Activated gamma-delta T cell treated with anti-CD3 and anti-CD28 coated beads, Interleukin-2, amount 50 U/mL, for 16 hours (primary cell): Measurements from ENCODE around the gene GRIA4.
"Not testable (repeated sequence)": the region's sequence is repeated elsewhere in the genome, so short reads cannot be mapped to it uniquely, and the experiment has no call there.

Experiments used
- DNase-seq: peaks from one replicate; pipeline ENCODE4 v3.0.0-alpha.2; 2020; ENCODE audit warnings: low read depth

GRIA4 gene

DNA sequence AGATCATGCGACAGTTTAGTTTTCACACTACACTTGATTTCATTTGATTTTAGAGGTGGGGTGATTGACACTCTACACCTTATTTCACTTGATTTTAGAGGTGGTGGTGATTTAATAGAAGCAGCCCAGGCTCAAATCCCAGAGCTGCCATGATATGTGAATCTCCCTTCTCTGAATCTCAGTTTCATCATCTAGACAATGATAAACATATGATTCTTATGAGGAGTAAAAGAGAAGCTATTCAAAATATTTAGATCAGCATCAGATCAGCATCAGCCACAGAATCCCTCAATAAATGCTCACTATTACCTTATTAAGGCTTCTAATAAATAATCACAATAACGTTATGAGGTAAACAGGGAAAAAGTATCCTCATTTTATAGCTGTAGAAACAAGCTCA, 313.4 kb downstream of the GRIA4 start:
- no peak for DNase-seq

DNA sequence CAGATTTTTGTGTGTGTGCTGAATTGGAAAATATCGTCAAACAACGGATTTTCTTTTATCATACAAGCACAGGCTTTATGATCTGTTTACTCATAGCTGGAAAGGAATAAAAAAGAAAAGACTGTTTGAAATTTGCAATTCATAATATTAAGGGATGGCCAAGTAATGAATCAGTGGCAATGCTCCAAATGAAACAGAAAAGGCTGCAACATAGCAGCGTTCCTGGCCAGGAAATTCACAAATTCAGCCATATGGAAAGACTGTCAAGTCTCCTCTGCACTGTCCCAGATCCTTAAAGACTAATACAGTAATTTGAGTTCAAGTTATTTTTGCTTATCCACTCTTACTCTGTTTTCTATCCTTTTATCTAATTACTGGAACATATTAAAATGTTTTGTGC, 313.9 kb downstream of the GRIA4 start:
- no peak for DNase-seq

DNA sequence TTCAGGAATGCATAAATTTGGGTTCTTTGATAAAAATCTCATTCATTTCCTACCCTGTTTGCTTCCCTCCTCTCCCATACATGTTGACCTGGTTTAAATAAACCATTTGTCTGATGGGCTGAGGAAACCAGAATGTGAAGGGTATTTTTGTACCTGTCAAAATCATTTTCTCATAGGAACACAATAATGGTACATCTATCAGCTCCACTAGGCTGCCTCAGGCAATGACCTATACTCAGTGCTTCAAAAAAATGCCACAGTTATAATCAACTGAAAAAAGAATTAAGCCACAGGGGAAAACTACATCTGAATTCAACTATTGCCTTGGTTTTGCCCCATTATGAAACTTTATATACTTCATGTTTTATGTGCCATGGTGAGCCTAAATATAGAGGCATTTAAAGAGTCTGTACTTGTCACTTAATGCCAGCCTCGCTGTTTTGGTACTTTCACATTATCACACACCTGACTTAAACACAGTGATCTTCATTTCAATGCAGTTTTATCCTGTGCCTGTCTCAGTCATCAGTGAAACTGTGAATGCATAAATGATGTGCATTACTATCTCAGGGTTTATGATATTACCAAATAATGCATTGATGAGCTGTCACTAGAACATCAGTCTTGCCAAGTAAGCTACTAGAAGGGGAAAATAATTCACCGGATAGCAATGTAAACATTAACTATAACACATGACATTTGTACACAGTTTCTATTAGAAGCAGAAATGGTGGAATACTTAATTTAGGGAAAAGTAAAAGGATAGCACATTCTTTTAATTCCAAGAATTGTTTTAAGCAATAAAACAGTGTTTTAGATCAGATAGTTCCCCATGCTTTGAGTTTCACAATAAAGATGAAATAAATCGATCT, 319.4 kb downstream of the GRIA4 start:
- DNase-seq = no peak

DNA sequence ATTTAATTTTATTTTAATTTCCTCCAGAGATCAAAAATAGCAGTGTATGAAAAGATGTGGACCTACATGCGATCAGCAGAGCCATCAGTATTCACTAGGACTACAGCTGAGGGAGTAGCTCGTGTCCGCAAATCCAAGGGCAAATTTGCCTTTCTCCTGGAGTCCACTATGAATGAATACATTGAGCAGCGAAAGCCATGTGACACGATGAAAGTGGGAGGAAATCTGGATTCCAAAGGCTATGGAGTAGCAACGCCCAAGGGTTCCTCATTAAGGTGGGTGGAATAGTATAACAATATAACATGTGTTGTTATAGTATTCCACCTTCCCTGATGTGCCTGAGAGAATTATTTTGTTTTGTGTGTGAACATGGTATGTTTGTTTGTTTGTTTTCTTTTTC, 323.8 kb downstream of the GRIA4 start:
- DNase-seq = no peak

DNA sequence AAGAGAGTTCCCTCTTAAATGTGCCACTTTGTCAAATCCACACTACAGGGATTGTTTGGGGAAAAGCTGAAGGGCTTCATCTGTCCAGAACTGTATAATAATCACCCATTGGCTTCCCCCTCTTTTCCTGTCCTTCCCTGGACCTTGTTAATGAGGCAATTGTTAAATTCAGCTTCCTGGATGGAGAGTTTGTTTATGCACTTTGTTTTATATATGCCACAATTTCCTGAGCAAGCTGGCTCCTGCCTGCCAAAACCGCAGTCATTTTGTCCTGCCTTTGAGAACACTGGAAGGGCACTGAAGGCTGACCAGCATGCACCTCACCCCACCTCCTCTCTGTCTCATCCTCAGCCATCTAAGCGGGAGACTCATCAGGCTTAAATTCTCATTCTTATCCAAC, 325.9 kb downstream of the GRIA4 start:
- no peak for DNase-seq

DNA sequence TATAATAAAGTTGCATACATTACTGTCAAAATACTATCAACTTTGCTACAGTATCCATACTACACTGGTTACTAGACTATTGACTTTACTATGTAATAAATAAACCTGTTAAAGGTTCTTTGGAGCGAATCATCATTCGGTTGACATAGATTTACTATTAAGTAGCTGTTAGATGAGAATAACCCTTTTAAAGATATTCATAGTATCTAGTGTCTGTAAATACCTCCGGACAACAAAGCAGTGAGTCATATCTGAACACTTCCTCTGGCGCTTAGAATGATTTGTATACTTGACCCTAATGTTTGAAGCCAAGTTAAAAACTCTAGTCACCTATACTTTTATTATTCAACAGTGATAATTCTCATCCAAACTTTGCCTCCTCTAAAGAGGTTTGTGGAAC, 327.5 kb downstream of the GRIA4 start:
- no peak for DNase-seq

DNA sequence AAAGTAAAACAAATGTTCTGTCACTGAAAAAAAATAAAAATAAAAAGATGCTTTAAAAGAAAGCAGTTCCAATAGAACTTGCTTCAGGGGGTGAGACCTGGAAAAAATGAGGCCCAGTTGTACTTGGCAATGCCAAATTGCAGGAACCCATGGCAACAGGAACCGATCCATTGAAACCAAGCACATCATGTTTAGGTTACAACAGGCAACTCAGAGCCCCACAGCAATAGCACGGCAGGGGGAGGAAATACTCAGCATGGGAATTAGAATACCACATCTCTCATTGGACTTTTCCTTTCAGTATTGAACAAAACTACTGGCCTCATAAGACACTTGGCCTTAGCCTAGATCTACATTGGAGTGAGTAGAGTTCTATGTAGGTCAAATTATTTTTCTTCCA, 327.9 kb downstream of the GRIA4 start:
- no peak for DNase-seq

DNA sequence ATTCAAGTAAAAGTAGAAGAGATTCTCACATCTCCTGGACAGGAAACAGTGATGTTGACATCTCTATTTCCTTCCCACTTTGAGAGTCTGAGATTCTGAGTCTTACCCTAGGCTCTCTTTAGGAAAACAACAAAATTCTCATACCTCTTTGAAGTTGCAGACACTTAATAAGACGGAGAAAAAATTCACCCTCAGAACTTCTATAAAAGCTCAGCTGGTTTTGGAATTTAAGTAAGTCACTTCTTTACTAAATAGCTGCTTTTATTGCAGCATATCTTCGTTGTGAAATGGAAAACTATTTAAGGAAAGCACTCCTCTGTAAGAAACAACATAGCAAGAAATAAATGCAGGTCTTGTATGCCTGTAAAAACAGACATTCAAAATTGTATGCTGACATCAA, 333.0 kb downstream of the GRIA4 start:
- no peak for DNase-seq

DNA sequence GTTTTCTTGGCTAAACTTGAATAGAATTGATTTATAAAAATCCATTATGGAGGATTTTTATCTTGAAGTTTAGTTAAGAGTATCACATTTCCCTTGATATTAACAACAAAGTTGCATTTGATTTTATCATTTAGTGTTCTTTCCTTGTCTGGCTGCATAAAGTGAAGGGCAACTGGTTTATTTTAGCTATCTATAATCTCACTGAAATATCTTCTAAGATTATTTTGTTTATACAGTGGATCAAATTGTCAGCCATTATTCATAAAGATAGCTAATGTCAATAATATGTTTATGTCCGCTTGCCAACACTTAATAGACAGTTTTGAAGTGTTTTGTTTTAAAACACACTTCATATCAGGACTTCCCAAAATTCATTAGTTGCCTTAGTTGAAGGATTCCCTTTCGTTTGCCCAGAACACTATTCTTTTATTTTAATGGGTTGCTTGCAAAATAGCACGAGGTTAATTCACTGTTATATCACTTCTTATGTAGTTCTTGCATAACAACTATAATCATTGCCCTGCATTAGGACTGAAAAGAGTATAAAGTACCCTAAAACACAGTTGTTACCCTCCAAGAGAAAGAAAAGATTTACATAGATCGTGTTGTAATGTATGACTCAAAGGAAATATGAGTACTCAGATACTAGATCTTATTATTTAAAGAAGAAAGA, 339.2 kb downstream of the GRIA4 start:
- no peak for DNase-seq

DNA sequence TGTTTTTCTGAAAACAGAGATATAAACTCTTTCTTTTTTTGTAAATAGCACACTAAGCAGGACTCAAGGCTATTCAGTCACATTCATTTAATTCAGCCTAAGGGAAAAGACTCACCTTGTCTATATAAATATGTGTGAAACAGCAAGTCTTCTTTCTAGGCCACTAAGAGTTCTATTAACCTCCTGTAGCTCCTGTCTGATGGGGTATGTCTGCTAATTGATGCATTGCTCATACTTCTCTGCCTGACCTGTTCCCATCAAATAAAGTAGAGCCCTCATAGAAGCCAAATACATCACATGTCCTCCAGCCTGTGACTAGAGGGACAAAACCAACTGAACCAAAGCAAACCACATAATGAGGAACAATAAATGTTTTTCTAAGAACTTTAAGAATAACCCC, 344.0 kb downstream of the GRIA4 start:
- DNase-seq = no peak

DNA sequence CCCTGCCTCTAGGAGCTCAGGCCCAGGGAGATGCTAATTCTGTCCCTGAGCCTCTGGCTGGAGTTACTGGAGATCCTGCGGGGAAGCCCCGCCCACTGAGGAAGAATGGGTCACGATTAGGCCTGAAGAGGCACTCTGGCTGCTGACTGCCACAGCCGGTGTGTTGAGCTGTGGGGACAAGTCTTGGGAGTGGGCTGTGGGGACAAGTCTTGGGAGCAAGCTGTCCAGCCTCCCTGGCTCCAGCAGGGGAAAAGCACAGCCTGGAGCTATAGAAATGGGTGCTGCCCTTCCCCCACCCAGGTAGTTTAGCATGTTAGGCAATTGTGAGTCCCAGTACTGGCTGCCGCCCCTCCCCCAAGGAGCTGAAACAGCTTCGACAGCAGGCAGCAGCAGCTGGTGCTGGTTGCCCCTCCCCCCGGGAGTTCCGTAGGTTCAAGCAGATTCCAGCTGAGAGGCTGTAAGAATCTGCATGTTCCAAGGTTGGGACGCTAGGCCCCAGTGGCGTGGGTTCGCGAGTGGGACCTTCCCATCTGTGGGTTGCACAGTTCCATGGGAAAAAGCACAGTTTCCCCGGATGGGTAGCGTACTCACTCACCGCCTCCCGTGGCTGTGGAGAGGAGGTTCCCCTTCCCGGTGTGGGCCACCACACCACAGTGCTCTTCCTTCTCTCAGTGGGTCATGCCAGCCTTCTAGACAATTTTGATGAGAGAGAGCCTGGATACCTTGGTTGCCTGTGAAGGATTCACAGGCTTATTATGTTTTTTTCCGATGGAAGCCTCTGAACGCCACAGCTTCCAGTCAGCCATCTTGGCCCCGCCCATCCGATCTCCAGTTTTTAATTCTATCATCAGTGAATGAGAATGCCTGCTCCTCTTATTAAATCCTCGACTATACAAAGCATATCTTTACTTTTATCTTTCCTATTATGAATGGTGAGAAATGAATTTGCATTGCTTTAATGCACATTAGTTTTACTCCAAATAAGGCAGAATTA, 350.7 kb downstream of the GRIA4 start:
- DNase-seq = no peak

DNA sequence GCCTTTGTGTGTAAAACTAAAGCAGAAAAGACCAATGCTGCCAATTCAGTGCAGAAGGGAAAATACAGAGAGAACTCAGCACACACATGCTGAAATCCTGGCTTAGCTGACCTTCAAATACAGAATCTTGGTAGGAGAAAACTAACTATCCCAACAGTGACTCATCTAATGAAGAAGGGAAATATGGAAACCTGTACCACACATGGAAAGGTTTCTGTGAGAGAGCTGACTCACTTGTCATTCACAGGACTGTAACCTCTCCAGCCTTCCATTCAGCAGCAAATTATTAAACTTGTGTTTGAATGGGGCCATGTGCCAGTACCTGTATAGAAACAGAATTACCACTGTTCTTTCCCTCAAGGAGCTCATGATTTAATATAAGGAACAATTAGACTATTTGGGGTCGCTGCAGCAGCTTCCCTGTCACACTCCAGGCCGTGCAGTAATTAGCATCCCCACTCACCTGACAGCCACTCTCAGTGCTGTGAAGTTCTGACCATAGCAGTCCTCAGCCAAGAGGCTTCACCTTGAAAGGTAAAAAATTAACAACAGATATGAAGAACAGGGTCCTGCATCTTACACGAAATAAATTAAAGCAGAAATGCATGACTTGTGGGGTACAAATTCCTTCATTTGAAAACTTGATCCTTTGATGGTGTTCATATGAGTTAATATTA, 358.3 kb downstream of the GRIA4 start:
- DNase-seq = no peak

DNA sequence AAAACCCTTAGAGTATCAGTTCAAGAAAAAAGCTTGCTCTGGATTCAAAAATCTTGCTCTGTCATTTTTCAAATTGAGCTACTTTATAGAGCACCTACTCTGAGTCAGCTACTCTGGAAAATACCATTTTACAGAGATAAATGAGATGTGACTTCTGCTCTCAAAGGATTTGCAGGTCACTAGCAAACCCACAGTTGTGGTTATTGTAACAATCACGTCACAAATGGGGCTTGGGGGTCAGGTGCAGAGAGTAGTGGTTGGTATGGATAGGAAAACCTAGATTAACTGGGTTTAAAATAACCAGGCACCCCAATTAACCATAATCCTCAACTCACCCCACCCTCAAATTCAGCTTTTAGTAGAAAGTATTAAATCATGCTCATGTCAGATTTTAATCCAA, 359.9 kb downstream of the GRIA4 start:
- no peak for DNase-seq

DNA sequence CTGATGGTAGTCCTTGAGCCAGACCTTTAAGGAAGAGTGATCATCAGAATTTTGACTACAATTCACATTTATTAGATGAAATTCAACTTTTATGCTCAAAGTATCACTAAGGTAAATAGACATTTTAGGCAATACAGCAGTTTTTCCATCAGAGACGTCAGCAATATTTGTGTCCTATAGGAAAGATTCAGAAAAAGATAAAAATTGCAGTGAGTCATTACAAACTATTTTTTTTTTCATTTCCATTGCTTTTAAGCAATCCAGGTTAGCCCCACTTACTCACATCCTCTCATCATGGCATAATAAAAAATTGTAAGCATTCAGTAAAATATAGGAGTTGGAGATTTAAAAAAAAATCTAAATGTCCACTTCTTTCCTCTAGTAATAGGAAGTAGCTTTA, 365.3 kb downstream of the GRIA4 start:
- no peak for DNase-seq

DNA sequence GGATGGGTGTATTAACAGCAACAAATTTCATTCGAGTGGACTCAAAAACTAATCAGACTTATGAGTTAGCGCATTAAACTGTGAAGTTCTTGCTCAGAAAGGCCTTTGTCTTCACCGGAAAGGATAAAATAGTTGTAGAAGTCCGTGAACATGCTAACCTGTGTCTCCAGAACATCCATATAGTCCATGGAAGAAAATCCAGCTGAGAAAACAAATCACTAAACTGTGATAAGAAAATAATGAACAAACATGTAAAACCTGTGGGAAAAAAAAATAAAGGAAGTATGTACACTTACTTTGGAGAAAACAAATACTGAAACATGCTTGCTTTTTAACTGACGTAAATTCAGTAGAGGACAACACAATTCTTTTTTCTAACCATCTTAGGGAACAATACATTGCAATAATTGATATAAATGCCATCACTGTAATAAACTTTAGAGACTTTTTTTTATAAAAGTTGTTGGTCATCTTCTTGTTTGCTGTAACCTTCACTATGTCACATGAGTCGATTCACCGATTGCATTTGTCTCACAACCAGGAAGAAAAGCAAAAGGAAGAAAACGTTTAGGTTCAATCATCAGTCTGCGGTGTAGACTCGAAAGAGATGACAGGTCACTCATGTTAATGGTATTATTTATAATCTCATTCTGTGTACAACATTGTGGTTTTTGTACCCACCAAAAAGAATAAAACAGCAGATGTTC, 370.3 kb downstream of the GRIA4 start:
- no peak for DNase-seq

DNA sequence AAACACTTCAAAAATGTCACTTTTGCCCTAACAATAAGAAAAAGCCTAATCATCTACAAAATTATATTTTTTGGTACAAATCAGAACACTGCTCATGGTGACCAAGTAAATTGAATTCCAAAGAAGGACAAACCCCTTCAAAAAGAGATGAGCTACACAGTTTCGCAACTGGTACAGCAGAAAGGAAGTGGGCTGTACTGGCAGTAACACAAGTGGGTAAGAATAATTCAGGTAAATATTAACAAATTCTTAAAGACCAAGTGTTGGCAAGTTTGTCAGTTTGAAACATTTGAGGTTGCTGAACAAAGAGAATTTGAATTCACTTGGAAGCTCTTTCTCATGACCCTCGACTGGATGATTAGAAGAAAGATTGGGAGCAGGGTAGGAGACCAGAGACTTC, 376.7 kb downstream of the GRIA4 start:
- DNase-seq = no peak

DNA sequence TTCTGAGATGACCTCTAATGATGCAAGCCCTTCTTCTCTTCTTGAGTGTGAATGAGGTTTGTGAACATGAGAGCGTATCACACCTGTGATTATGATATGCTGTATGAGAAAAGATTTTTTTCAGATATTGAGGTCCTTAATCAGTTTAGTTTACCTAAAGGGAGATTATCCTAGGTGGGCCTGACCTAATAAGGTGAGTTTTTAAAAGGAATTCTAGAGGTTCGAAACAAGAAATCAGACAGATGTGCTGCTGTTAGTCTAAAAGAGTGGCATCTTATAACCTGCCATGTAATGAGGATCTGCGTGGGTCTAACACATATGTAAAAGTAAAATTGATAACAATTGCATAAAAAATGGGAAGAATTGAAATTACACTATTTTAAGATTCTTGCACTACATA, 378.3 kb downstream of the GRIA4 start:
- DNase-seq = no peak

DNA sequence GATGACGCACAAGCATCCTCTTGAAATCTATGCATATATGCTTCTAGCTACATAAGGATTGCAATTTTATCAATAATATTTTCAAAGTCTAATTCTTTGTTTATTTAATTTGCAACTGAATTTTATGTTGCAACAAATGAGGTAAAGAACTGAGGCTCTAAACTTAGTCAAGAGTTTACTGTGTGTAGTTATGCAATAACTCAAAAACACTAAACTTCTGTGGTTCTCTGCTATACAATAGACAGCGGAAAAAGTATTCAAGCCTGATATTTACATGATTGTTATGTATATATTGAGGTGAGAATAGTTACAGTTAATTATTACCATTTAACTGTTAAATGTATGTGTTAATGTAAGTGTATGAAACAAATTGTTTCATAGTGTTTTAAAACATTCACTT, 379.3 kb downstream of the GRIA4 start:
- DNase-seq = no peak

DNA sequence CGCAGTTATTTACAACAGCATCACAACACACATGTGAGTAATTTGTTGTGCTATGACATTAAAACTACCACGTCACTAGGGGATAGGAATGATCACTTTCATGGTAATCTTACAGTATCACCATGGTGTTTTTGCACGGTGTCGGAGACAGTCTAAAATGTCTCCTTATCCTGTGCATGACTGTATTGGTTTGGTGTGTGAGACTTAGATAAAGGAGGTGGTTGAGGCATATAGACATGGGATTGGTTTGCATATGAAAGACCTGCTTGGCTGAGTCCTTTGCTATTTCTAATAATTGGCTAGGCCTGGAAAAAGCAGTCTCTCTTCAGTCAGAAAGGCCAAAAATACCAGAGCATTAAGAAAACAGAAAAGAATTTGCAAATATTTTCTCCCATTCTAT, 382.0 kb downstream of the GRIA4 start:
- no peak for DNase-seq

DNA sequence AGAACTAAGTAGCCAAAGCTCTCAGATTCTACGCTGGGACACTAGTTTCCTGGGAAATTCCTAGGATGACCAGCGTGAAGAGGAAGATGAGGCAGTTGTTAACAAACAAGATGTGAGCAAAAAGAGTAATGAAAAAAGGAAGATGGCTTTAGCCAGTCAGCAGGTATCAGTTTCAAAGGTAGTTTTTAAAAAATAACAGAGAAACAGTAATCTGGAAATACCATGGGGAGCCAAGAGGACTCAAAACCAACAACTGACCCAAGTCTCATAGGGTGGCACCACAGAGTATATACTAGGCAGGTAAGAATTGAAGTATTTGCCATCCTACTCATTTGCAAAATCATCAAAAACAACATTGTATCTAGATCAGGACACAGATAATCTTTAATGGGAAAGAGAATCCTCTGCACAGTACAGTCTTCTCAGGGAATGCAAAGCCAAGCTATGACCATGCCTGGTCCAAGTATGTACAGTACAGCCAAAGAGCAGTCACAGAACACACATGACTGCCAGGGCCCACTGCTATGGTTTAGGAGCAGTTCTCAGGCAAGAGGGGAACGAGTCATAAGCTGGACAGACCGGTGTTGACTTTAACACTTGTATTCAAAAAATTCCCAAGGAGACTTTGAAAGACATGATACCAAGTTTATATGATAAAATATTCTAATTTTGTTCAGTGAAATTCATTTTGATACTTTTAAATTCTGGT, 391.6 kb downstream of the GRIA4 start:
- no peak for DNase-seq

DNA sequence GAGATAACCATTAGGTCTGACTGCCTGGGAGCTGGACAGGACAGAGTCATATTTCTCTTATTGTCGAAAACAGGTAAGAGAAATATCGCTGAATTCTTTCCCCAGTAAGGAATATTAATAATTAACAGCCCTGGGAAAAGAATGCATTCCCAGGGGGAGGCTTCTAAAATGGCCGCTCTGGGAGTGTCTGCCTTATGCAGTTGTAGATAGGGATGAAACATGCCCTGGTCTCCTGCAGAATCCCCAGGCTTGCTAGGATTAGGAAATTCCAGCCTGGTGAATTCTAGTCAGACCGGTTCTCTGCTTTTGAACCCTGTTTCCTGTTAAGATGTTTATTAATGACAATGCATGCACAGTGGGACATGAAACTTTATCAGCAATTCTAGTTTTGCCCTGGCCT, 393.2 kb downstream of the GRIA4 start:
- not testable (repeated sequence) for DNase-seq
